Stimulated activated CD4-positive, alpha-beta T cell treated with anti-CD3 and anti-CD28 coated beads, Interleukin-15, amount 100 ng/mL, for 24 hours (primary cell): ENCODE measurements around the gene RFTN1.
A peak's percentile ranks its signal among the peaks of the same experiment; 100 is the strongest.

Experiments
- DNase-seq: peaks from one replicate; pipeline ENCODE4 v3.0.0-alpha.2; 2020

Gene RFTN1, protein sequence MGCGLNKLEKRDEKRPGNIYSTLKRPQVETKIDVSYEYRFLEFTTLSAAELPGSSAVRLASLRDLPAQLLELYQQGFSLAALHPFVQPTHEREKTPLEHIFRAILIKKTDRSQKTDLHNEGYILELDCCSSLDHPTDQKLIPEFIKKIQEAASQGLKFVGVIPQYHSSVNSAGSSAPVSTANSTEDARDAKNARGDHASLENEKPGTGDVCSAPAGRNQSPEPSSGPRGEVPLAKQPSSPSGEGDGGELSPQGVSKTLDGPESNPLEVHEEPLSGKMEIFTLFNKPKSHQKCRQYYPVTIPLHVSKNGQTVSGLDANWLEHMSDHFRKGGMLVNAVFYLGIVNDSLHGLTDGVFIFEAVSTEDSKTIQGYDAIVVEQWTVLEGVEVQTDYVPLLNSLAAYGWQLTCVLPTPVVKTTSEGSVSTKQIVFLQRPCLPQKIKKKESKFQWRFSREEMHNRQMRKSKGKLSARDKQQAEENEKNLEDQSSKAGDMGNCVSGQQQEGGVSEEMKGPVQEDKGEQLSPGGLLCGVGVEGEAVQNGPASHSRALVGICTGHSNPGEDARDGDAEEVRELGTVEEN

DNA sequence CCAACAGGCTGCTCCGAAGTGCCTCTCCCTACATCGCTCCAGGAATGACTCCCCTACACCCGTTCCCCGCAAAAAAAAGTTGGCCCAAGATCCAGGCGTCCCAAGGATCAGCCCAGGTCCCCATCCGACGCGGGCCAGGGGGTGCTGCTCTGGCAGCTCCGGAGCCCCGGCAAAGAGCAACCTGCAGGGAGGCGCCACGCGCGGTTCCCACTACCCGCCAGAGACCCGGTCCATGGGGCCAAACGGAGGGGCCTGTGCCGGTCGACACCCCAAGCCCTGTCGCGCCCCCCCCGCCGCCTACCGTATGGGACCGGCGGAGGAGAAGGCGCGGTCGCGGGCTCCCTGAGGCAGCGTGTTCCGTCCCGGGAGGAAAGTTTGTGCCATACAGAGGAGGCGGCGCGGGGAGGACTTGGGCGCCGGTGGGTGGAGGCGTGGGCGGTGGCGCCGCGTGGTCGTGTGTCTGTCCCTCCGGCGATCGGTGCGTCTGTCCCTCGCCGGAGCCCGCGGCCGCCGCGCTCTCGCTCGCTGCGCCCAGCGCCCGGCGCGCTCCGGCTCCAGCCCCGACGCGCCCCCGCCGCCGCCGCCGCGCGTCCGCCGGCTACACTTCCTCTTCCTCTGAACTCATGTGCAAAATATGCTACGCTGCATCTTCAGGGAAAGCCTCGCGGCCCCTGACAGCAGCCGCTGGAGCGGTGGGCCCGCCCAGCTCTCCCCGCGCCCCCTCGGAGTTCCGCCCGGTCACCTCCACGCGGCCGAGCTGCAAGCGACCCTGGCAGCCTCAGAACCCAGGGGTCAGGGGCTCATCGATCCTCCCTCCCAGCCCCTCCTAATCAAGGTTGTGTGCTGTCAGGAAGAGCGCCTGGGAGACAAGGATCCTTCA is at the start of gene RFTN1:
Gene RFTN1 (minus strand): TSS at position 559 of the 880 bp plus-strand sequence. CDS start 19,830 bp downstream, outside the sequence.
- DNase-seq: peak; percentile 70

GRCh38 chr3:16559653-16560365 is 46.3 kb upstream of the RFTN1 start:
- DNase-seq: no peak

GRCh38 chr3:16554126-16554525 is 40.6 kb upstream of the RFTN1 start:
- no peak for DNase-seq

GRCh38 chr3:16552757-16553156 is 39.3 kb upstream of the RFTN1 start:
- DNase-seq: no peak

DNA sequence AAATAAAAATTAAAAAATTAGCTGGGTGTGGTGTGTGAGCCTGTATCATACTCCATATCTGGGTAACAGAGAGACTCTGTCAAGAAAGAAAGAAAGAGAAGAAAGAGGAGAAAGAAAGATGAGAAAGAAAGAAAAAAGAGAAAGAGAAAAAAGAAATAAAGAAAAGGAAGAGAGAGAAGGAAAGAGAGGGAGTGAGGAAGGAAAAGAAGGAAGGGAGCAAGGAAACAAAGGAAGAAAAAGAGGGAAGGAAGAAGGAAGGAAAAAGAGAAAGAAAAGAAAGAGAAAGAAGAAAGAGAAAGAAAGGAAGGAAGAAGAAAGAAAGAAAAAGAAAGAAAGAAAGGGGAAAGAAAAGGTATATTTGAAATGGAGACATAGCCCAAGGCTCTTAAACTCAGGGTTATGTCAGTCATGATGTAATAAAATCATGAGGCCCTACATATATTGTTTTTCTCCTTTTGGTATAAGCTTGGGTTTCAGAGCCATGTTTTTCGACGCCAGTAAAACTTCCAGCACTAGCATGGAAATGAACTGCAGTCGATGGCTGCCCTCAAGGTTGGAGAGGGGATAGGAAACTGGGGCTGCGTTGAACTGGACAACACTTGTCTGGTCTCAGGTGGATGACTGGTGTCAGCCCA is 38.0 kb upstream of the RFTN1 start:
- DNase-seq: no peak

GRCh38 chr3:16550676-16551341 is 37.3 kb upstream of the RFTN1 start:
- DNase-seq: peak; percentile 81

DNA sequence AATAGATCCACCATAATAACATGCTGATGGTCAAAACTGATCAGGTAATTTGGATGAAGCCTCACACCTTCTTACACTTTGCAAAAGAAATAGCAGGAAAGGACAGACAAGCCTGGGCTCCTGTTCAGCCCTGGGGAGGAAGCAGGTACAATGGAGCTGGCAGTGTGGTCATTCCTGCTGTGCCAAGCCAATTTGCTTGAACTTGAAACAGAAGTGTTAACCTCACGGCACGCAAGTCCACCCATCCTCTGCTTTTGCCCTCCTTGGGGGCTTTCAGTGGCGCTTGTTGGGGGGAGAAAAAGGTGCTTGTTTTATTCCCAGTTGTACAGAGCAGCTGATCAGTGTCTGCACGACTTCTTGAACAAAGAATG is 36.8 kb upstream of the RFTN1 start:
- DNase-seq: no peak

DNA sequence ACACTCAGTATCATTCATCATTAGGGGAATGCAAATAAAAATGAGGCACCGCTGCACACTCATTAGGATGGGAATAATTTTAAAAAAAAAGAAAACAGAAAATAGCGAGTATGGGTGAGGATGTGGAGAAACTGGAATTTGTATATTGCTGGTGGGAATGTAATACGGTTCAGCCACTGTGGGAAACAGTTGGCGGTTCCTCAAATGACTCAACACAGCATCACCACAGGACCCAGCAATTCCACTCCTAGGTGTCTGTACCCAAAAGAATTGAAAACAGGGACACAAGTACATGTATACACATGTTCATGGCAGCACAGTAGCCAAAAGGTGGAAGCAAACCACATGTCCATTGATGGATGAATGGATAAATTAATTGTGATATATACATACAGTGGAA is 35.2 kb upstream of the RFTN1 start:
- no peak for DNase-seq

GRCh38 chr3:16547561-16548357 is 34.3 kb upstream of the RFTN1 start:
- DNase-seq: no peak

DNA sequence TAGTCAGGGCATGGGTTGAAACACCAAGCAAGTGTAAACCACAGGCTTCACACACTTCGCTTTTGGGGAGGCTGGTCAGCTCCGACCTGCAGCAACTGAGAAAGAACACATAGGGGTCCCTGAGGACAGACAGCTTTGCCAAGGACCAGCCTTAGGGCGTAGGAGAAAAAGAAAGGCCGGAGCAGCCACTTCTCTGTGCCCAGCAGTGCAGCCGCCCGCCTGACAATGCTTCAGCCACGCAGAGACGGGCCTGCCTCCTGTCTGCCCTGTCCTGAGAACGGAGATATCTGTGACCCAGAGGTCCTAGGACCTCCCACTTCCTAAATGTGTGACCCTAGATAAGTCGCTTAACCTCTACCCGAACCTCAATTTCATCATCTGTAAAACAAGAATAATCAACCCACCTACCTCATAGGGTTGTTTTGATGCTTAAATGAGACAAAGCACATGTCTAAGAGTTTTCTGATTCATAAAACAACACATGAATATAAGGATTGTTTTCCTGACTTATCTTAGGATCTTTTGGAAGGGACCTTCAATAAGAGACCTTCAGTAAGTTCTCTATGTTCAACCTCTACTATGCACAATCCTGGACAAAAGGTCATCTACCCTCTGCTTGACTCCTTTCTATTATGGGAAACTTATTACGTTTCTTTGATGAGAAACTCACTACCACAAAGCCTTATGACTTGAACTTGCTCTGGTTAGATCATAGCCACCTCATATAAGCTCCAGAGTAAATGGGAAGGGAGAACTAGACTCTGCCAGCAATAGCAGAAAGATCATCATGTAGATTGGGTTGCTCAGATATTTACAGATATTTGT is 32.9 kb upstream of the RFTN1 start:
- DNase-seq: no peak

DNA sequence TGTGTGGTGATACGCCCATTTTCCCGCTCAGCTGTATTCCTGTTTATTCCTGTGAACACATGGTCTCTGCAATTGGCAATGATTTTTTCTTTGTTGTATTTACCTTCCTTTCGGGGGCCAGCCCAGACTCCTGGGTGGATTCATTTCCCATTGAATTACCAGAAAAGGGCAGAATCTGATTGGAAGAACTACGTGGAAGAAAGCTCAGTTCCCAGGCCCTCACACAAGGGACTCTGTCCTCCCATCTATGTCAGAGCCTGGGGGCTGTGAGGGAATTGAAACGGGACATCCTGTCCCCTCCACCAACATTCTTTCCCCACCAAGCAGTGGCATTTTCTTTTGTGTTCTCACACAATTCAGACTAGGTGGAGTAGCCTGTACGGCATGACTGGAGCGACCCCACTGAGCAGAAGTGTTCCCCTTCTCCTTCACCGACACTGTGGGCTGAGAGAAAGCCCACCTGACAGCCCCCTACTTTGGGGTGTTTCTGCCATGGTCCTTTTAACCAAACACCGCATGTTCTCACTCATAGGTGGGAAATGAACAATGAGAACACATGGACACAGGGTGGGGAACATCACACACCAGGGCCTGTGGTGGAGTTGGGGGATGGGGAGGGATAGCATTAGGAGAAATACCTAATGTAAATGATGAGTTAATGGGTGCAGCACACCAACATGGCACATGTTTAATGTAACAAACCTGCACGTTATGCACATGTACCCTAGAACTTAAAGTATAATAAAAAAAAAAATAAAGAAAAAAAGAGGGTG is 32.1 kb upstream of the RFTN1 start:
- no peak for DNase-seq

- DNase-seq: no peak
Measured at GRCh38 chr3:16543242-16543864, 29.9 kb upstream of the RFTN1 start.

DNA sequence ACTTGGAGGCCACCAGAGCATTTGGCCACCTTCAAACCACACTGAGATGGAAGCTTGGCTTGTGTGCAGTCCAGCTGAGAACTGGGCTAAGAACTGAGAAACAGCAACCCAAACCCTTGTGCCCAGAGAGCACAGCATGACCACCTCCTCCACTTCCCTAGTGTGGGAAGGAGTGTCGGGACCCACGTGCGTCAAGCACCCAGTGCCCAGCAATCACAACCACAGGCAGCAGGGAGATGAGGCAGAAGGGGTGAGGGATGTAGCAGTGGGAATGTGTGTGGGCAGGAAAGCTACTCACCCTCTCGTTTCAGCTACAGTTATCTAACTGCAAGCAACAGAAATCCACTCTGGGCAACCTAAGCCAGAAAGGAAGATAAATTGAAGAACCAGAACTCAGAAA is 25.0 kb upstream of the RFTN1 start:
- no peak for DNase-seq

- DNase-seq: no peak
Measured at GRCh38 chr3:16536996-16537395, 23.5 kb upstream of the RFTN1 start.

DNA sequence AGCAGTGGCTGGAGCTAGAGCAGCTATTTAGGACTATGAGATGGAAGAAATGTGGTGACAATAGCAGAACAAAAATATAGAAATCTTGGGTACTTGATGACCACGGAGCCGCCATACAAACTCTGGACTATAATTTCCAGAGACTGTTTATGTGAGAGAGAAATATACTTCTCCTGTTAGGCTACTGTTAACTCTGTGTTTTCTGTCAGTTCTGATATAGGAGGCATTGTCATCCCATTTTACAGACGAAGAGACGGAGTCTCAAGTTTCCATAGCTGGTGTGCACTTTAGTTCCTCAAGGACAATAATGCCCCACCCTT is 22.8 kb upstream of the RFTN1 start:
- DNase-seq: no peak

DNA sequence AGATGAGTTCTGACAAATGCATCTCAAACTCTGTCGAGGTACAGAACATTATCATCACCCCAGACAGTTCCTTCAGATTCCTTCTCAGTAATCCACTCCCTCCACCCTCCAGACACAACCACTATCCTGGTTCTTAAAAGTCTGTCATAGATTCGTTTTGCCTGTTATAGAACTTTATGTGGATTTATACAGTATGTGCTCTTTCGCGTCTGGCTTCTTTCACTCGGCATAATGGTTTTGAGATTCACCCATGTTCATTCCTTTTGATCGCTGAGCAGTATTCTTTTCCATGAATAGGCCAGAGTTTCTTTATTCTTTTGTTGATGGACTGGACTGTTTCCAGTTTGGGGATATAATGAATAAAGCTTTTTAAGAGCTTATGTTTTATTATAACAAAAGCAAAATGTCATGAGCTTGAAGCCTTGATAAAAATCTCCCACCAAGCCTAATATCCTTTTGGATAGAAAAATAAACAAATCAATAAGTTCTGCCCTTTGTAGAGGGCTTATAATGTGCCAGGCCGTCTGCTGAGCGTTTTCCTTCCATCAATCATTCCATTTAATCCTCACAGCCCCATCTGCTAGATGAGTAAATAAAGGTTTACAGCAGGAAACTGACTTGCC is 21.3 kb upstream of the RFTN1 start:
- no peak for DNase-seq

DNA sequence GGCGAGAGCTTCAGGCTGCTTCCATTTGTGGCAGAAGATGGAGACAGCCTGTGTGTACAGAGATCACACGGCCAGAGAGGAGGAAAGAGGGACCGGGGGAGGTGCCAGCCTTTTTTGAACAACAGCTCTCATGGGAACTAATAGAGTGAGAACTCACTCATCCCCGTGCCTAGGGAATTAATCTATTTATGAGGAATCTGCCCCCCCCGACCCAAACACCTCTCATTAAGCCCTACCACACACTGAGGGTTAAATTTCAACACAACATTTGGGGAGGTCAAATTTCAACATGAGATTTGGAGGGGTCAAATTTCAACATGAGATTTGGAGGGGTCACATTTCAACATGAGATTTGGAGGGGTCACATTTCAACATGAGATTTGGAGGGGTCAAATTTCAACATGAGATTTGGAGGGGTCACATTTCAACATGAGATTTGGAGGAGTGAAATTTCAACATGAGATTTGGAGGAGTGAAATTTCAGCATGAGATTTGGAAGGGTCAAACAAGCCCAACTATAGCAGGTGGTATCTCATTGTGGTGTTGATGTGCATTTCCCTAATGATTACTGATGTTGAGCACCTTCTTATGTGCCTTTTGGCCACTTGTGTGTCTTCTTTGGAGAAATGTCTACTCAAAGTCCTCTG is 20.6 kb upstream of the RFTN1 start:
- no peak for DNase-seq

DNA sequence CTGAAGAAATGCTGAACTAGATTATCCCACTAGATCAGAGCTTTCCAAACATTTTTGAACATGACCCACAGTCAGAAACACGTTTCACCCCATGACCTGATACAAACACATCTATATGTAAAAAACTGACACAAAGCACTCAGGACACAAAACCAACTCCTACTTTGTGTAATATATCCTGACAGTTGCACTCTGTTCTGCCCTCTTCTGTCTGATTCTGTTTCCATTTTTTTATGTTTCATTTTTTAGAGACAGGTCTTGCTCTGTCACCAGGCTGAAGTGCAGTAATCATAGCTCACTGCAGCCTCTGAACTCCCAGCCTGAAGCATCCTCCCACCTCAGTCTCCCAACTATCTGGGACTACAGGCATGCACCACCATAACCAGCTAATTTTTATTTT is 15.8 kb upstream of the RFTN1 start:
- no peak for DNase-seq
